GM18868 (cell line): Measurements from ENCODE around the gene ARHGEF17.
A peak's percentile ranks its signal among the peaks of the same experiment; 100 is the strongest.
"Not testable (repeated sequence)": the region's sequence is repeated elsewhere in the genome, so short reads cannot be mapped to it uniquely, and the experiment has no call there.

Experiments
- ATAC-seq: cut with Tn5 transposase; IDR thresholded peaks from one replicate; pipeline ENCODE4 v1.9.1; 2021; ENCODE audit warnings: mild to moderate bottlenecking, moderate library complexity; ENCODE audit not compliant: unreplicated experiment

Gene ARHGEF17

DNA sequence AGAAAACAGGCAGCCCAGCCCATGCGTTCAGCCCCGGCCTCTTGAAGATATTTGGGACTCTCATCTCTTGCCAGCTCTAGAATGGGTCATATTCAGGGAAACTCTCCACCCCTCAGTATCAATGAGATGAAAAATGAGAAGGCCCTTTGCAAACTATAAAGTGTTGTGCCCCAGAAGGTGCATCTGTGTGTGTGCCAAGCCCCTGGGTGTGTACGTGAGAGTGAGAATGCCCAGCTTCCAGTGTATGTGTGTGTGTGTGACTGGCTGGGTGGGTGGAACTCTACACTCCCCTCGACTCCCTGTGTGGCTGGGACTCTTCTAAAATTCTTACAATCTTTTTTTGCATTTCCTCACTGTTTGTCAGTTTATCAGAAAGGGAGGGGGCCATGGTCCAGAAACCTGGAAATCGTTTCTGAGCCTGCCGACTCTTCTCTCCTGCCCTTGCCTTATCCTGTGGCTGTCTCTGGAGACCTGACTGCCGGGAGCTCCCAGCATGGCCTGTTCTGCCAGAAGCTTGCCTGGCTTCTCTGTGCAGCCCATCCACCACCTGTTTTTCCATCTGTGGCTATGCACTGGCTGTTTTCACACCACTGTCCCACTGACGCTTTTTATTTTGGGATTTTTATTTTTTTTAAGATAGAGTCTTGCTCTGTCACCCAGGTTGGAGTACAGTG is 34.7 kb upstream of the ARHGEF17 start:
- ATAC-seq, result no peak

DNA sequence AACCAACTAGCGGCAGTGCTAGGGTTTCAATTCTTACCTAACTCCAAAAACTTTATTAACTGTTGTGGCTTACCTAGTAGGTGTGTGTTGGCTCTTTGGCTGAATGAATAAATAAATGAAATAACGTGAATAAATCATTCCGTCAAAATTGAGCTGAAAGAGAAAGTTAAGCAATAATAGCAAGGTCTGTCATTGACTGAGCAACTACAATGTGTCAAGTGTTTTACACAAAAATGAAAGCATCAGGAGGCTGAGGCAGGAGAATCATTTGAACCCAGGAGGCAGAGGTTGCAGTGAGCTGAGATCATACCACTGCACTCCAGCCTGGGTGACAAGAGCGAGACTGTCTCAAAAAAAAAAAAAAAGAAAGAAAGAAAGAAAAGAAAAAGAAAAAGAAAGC is 33.9 kb upstream of the ARHGEF17 start:
- not testable (repeated sequence) for ATAC-seq

DNA sequence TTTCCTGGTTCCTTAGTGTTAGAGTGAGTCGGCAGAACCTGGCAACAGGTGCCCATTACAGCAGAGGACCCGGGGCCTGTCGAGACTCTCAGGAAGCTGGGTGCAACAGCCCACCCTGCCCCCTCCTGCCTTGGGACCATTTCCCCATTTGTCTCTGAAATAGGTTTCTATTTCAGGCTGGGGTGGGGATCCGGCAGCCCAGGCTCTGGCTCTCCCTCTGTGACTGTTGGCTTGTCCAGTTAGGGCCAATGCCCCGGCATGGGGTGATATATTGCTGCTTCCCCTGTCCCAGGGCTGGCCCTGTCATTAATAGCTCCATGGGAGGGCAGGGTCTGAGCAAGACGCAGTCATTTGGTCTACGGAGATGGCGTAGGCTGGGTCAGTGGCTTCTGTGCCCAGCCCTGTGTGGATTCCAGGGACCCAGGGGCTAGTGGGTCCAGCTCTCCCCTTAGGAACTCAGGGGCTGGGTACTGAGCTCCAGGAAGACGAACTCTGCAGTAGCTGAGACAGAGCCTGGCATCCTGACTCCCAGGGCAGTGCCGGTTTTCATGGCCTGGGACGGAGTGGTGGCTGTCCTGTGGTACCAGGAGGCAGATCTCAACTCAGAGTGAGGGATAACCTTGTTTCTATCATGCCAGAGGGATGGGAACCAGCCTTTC is 33.2 kb upstream of the ARHGEF17 start:
- ATAC-seq, result no peak

DNA sequence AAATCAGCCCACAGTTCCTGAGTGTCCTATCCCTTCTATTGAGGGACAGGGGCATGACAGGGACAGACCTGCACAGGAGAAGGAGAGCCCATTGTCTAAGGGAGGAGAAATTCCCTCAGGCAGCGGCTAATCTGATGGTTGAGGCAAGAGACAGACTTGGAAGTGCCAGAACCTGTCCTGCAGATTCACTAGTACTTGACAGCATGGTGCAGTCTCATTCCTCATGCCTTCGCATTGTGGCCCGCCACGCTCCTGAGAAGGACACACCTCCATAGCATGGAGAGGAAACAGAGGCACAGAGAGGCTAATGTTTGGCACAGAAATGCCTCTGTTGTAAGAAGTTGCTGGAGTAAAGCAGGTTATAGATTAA is 32.7 kb upstream of the ARHGEF17 start:
- ATAC-seq, result no peak

DNA sequence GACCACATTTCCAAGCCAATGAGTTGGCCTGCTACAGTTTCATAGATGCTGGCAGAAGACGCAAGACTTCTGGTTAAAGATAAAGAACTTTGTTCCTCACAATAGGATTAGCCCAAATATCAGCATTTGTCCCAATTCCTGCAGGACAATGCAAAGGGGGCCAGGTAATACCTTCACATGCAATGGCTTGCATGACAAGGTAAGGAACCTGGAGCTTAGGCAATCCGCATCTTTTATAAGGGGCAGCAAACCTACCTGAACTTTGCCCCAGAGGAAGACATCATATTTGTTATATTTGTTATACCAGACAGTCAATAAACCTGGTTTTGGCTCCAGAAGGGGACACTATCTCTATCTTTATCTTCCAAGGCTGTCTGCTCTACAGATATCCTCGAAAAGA is 30.6 kb upstream of the ARHGEF17 start:
- no peak for ATAC-seq

DNA sequence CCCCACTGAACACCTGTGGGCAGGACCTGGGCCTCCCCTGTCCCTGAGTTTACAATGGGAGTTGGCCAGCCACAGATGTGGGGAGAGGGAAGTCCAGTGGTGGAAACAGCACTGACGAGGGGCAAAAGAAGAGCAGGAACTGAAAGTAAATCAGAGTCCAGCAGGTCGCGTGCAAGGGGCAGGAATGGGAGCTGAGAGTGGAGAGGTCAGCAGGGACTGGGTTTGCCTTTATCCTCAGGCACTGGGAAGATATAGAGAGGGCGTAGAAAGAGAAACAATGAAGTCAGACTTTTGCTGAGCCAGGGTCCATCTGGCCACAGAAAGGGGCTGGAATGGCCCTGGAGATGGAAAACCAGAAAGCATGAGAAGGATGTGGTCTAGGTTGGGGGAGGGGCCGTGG is 27.4 kb upstream of the ARHGEF17 start:
- ATAC-seq, result no peak

DNA sequence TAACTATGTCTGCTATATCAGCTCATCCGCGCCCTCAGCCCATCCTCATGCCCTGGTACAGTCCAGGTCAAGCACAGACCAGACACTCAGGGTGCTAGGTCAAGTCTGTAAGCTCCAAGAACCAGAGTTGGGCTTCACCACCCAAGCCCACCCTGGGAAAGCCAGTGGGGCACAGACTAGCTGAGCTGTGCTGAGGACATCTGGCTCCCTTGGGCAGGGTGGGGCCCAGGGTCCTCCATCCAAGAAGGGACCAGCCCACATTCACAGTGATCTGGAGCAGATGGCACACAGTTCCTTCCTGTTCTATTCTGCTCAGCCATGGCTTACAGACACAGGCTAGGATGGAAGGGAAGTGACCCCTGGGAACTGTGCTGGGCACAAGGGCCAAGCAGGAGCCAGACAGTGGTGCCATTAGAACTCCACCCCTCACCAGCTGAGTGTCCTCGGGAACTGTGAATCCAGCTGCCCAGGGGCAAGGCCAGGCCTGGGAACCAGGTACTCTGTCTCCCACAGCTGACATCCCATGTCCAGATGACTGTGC is 26.8 kb upstream of the ARHGEF17 start:
- ATAC-seq, result no peak

DNA sequence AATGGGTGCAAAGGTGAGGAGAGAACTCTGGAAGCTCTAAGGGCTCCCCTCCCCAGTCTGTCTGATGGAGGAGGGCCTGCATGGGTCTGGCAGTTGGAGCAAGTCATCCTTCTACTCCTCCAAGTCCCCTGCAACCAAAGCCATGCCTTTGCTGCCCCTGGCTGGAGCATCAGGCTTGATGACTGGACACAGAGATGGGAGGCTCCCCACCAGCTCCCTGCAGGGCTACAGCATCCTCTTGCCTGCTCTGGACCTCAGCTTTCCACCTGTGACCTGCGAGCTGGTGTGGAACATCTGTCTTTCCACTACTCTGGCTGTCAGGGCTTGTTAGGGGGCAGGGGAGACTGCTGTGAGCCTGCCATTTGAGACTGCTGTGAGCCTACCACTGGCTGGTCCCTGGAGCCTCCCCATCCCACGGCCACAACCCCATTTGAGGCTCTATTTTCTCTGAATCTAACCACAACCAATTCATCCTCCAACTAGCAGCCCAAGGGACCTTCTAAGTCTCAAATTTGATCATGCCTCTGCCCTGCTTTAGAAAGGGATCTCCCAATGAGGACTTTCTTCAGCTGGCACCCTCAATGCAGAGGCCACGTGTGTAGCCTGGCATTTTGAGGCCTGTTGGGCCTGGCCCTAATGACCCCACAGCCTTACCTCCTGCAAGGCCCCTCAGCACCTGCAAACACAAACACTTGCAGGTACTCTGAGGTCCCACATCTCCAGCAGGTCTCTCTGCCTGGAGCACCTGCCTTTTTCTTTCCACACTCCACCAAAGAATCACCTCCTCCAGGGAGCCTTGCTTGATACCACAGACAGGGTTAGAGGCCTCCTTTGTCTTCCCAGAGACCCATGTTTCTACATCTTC is 26.0 kb upstream of the ARHGEF17 start:
- ATAC-seq, result no peak

DNA sequence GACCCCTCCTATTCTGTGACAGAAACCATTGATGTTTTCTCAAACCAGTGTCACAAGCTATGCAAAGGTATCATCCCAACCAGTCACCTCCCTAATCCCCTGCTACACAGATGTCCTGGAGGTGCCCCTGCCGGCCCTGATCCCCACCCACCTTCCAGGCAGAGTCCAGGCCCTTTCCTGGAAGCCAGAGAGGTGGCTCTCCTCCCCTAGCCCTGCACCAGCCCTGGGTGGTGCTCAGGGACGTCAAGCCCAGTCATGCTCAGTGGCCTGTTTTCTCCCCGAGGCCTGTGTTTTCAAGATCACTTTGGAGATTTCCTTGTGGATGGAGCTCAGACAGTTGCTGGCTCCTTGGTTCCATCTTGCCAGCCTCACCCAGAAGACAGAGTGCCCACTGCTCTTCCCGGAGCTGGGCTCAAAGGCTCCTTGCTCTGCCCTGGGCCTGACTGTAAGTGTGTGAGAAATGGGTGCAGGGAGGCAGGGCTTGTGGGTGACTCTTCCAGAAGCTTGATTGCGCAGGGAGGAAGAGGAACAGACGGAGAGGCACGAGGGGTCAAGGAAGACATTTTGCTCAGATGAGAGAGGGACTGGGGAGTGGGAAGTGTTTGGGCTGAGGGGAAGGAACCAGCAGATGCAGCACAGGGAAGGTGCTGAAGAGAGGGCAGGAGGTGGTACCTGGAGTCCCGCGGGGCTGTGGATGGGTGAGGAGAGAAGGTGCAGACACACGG is 24.6 kb upstream of the ARHGEF17 start:
- no peak for ATAC-seq

DNA sequence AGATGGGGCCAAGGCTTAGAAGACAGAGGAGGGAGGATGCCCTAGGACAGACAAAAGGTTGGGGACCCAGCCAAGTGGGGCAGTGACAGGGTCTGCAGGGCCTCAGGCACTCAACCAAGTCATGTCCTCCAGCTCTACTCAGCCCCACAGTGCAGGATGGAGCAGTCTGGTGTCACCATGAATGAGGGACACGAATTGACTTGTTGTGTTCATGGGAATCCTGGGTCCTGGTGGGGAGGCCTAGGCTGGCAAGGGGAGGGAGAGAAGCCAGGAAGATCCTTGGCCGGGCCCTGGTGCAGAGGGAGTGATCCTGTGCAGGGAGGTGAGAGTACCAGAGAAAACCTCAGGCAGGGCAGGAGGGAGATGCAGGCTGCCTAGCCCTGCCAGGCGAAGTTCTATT is 24.0 kb upstream of the ARHGEF17 start:
- ATAC-seq, result no peak

DNA sequence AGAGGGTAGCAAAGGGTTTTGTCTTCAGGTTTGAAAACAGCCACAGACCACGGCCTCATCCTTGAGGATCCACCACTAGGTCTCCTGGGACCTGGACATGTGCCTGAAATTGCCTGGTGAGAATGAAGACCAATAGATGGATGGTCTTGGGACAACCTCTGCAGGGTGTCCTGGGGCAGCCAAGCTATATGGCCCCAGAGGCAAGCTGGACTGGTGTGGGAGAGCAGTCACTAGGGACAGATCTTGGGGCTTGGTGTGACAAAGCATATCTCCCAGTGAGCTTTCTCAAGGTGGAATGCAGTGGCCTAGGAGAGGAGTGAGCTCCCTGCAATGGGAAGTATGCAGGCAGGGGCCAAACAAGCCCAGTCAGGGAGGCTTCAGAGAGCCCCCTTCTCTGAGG is 22.4 kb upstream of the ARHGEF17 start:
- ATAC-seq, result no peak

DNA sequence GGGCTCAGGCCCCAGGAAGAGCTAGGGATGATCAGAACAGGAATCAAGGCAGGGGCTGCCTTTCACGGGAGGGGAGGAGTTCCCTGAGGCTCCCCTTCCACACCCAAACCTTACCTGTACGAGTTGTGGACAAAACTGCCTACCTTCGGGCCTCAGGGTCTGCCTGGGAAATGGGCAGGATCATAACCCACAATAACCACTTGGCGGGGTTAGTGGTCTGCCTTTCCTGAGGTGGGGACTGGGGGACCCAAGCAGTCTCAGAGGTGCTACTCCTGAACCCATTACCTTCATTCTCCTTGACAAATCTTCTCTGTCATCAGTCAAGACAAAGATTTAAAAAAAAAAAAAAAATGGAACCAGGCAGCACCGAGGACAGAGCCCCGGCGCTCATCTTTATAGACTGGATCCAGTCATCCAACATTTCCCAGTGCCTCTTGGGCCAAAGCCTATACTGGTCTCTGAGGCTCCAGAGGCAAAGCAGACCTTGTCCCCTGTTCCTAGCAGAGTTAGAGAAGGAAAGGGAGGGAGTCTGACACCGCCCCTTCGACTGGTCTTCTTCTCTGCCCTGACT is 21.8 kb upstream of the ARHGEF17 start:
- no peak for ATAC-seq

DNA sequence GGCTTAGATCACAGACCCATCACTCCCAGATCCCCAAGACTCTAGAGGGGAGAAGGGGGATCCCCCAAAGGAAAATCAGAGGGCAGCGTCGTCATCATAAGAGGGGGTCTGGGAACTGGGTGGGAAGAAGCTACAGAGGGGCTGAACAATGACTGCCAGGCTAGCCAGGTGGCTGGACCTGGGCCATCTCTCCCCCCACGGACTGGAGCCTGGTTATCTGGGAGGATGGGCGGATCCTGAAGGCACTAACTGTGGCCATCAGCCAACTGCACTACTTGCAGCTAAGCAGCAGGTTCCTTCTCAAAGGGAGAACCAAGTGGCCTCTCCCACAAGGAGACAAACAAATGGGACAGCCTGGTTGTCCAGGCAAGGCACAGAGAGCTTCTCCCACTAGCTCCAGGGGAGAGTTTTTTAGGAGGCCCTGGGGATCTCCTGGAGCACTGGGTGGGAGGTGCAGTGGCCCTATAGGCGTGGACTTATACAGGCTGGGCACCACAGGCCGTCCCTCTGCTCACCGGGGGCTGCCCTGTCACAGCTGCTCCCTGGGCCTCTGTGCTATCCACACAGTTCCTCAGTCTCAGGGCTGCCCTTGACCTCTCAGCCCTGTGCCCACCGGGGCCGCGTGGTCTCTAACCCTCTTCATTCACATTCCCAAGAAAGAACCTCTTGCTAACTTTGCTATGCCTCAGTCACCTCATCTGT is 20.5 kb upstream of the ARHGEF17 start:
- ATAC-seq, result no peak

DNA sequence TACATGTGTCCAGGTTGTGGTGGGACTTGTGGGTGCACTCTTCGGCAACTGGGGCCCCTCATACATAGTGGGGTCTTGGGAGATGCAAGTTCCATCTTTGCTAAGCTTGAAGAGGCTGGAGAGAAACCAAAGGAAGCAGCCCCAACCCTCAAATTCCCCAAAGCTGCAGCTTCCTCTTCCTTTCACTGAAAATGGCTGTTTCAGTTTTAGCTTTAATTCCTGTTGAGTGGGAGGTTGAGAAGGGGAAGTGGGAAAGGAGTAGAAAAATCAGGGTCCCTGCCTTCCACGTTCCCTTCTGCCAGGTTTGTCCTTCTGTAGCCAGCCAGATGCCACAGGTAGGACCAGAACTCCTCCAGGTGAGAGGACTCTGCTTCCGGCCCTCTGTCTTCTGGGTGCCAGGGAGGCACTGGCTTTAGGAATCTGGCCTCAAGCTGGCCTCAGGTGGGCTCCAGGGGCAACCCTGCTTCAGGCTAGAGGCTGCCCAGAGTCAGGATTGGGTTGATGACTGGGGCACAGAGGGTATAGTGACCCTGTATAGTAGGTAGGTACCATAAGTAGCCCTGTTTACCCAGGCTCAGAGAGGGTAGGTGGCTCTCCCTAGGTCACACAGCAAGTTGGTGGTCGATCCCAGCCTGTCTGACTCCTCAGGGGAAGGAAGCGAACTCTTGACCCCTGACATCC is 19.7 kb upstream of the ARHGEF17 start:
- ATAC-seq, result no peak

DNA sequence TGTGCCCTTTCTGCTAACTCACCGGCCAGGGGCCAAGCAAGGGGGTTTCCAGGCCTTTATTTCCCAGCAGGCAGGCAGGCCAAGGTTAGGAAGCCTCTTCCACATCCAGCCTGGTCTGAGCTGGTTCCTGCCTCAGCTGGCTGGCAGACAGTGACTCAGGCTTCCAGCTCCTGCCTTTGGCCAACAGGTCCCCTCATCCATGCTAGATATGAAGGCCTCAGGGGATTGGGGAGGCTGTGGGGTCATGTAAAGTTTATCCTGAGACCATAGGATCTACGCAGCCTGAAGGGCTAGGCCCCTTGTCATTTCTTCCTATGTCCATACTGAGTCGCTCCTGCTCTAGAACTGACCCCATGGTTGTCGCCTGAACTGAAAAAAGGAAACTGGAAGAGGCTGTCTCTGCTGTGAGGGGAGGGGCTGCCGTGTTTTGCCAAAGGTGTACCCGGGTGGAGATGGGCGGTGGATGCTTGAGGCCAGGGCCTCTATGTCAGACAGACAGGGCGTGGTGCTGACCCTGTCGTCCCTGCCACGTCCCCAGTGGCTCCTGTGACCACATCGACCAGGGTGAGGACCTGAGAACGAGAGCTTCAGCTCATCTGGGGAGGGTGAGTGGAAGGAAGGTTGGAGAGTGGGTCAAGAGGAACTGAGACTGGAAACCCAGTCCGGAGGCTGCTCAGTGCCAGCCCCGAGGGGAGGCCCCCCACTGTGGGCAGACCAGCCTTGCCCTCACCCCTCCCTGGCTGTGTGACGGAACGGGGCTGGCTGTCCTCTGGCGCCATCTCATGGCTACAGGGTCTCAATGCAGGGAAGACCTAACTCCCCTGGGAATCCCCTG is 19.0 kb upstream of the ARHGEF17 start:
- peak; percentile 78 for ATAC-seq

DNA sequence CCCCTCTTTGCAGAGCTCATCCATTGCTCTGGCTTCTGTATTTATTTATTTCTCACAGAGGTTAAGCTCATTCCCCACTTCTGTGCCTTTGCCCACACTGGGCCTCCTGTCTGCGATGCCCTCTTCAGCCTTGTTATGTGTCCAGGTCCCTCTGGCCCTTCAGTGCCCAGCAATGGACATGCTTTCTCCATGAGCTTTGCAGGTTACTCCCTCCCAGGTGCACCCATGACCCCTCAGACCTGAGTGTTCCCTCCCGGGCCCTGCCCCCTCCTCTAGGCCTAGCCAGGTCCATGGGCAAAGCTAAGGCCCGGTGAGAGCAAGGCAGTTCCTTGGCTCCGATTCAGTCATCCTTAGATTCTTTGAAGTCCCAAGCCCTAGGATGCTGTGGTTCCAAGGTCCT is 17.5 kb upstream of the ARHGEF17 start:
- no peak for ATAC-seq

DNA sequence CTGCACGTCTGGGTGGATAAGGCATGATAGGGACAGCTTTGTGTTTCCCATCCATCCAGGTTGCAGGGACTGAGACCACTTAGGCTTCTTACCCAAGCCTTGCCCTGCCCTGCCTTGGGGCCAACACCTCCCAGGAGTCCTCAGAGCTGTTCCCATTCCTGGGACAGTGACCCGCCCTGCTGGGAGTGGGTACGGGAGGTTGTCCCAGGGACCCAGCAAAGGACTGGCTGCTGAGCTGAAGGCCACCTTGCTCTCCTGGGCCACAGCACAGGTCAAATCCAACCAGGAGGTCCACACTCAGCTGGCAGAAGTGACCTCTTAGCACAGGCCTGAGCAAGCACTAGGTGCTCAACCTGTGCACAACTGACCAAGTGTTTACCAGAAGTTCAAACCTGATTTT is 16.9 kb upstream of the ARHGEF17 start:
- no peak for ATAC-seq

DNA sequence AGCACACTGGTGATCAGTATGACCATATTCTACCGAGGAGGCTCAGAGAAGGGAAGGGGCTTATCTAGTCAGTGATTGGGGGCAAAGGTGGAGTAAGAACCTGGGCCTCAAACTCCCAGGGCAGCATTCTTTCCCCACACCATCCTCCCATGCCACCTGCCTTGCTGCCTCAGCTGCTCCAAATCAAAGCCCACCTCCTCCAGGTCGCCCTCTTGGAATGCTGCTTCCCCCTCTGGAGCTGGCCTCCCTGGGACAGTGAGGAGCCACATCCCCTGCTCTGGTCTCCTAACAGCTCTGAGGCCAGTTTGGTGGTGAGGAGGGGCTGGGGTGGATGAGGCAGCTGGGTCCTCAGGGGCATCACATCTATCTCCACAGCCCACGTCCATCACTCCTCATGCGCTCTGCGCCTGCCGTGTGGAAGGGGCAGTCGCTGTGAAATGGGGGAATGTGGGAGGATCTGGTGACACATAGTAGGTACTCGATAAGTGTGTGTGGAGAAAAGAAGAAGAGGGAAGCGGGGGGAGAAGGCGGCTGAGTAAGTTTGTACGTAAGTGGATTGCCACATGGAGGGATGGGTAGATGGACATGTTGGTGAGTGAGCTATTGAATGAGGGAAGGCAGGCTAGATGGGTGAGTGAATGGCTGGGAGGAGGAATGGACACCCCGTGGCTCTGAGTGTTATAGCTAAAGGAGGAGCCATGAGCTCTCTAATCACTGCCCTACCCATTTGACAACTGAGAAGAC is 16.1 kb upstream of the ARHGEF17 start:
- ATAC-seq, result no peak
